ENCODE results near the gene RABGEF1. TPM values are rescaled to one million over a fixed set of nuclear protein-coding genes. Genes with fewer than 3 reads are reported as not detected.
"Not testable (repeated sequence)": the region's sequence is repeated elsewhere in the genome, so short reads cannot be mapped to it uniquely, and the experiment has no call there.

The RABGEF1 gene
- polyA plus RNA-seq, 3 donors, result 13.6 to 17.3 (median 17.1) TPM

DNA sequence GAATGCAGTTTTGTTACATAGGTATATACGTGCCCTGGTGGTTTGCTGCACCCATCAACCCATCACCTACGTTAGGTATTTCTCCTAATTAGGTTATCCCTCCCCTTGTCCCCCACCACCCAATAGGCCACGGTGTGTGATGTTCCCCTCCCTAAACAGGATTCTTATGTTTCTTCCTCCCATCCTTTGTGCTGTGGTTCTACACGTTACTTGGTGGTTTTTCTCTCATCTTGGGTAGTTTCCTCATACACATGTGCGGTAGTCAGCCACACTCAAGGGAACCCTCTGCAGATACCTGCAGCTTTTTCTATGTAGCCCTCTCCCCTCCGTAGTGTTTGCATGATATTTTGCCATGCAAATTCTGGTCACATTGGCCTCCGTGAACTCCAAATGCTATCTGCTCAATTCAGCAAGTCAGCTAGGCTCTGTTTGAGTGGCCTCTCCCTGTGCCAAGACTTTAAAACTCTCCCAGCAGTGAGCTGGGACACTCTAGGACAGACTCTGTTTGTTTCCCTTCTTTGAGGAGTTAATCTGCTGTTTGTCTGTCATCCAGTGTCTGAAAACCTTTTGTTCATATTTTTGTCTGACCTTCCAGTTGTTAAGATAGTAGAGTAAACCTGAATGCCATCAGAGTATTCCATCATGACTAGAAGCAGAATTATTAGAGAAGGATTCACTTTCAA is 41.0 kb downstream of the RABGEF1 start:
- intact Hi-C loops (cut with micrococcal nuclease), result no loop called here
- H3K4me3 ChIP-seq (replicated peaks in 1 of 3; ENCODE audit: low read depth in 2 of 3, low read length in 3 of 3), result no peak overlapping the region
- H3K79me2 ChIP-seq (ENCODE audit: insufficient read depth, low read length), result no peaks in the 10 kb centered on the region
- H3K9me3 ChIP-seq (replicated peaks in 1 of 2; ENCODE audit: control insufficient read depth in 1 of 2, insufficient read depth in 1 of 2, low read length in 2 of 2), result no peaks in the 10 kb centered on the region
- H3K36me3 ChIP-seq (replicated peaks in 1 of 2; ENCODE audit: control insufficient read depth in 1 of 2, insufficient read depth in 2 of 2, low read length in 2 of 2), result peaks cover 68 to 97% of the 10 kb centered on the region in 2 donors
- 96% methylated on average over 5 of the region's 7 CpGs for WGBS (ENCODE audit: insufficient coverage)
- no peaks in the 10 kb centered on the region for H3K27me3 ChIP-seq (ENCODE audit: control insufficient read depth in 2 of 2, insufficient read depth in 2 of 2, low read length in 2 of 2)
- DNase-seq, result no peak
- peaks cover 0 to 2% (median 0%) of the 10 kb centered on the region in 3 donors for H3K27me3 Mint-ChIP-seq (ENCODE audit: low read depth in 3 of 3)
- H3K27ac ChIP-seq (ENCODE audit: low read depth in 1 of 2, low read length in 2 of 2), result no peak overlapping the region
- no peak overlapping the region for H2AFZ ChIP-seq (ENCODE audit: insufficient read depth, low read depth, low read length, poor library complexity, severe bottlenecking)
- peaks cover 3% of the 10 kb centered on the region for H3K4me1 Mint-ChIP-seq
- TF ChIP-seq, protein P1, sequence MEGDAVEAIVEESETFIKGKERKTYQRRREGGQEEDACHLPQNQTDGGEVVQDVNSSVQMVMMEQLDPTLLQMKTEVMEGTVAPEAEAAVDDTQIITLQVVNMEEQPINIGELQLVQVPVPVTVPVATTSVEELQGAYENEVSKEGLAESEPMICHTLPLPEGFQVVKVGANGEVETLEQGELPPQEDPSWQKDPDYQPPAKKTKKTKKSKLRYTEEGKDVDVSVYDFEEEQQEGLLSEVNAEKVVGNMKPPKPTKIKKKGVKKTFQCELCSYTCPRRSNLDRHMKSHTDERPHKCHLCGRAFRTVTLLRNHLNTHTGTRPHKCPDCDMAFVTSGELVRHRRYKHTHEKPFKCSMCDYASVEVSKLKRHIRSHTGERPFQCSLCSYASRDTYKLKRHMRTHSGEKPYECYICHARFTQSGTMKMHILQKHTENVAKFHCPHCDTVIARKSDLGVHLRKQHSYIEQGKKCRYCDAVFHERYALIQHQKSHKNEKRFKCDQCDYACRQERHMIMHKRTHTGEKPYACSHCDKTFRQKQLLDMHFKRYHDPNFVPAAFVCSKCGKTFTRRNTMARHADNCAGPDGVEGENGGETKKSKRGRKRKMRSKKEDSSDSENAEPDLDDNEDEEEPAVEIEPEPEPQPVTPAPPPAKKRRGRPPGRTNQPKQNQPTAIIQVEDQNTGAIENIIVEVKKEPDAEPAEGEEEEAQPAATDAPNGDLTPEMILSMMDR (IDR thresholded peaks at IDR 0.05), result no peak
- no peak overlapping the region for H3K9ac ChIP-seq (ENCODE audit: insufficient read depth, low read length, poor library complexity, severe bottlenecking)
- peak overlapping the region in 1 of 7 donors; percentile 68 for H3K27ac Mint-ChIP-seq
- H3K4me2 ChIP-seq (replicated peaks; ENCODE audit: extremely low read depth, low read length, poor library complexity, severe bottlenecking), result no peak overlapping the region
- H3K4me3 Mint-ChIP-seq, result no peak overlapping the region
- H3K4me1 ChIP-seq (ENCODE audit: control insufficient read depth in 1 of 2, insufficient read depth in 2 of 2, low read length in 2 of 2), result no peaks in the 10 kb centered on the region
- H3K9me3 Mint-ChIP-seq, result no peaks in the 10 kb centered on the region
- peaks cover 2% of the 10 kb centered on the region for H4K20me1 ChIP-seq (ENCODE audit: insufficient read depth, low read length)
- peaks cover 81 to 92% of the 10 kb centered on the region in 2 donors for H3K36me3 Mint-ChIP-seq

DNA sequence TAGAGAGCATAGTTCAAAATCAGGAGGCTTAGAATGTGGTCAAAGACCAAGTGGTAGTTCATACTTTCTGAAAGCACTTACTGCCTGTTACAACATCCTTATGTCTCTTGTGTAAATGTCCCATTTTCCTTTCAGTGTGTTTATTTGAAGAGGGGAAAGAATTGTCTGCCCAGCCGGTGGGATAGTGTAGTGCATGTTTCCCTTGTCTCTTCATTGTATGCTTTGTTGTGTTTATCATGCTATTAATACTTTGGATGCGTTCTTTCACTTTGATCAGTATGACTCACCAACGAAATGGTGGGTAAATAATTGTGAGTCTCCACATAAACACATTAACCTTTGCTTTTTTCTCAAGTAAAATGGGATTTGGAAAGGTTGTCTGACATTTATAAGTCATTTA is 42.3 kb downstream of the RABGEF1 start:
- H3K4me2 ChIP-seq (replicated peaks; ENCODE audit: extremely low read depth, low read length, poor library complexity, severe bottlenecking); H3K27ac Mint-ChIP-seq; H3K27ac ChIP-seq (ENCODE audit: low read depth in 1 of 2, low read length in 2 of 2); H3K79me2 ChIP-seq (ENCODE audit: insufficient read depth, low read length); H3K4me3 ChIP-seq (replicated peaks in 1 of 3; ENCODE audit: low read depth in 2 of 3, low read length in 3 of 3); H3K9ac ChIP-seq (ENCODE audit: insufficient read depth, low read length, poor library complexity, severe bottlenecking); H2AFZ ChIP-seq (ENCODE audit: insufficient read depth, low read depth, low read length, poor library complexity, severe bottlenecking); H3K4me1 ChIP-seq (ENCODE audit: control insufficient read depth in 1 of 2, insufficient read depth in 2 of 2, low read length in 2 of 2); H3K27me3 ChIP-seq (ENCODE audit: control insufficient read depth in 2 of 2, insufficient read depth in 2 of 2, low read length in 2 of 2); H3K9me3 ChIP-seq (replicated peaks in 1 of 2; ENCODE audit: control insufficient read depth in 1 of 2, insufficient read depth in 1 of 2, low read length in 2 of 2); H3K27me3 Mint-ChIP-seq (ENCODE audit: low read depth in 3 of 3); H3K4me1 Mint-ChIP-seq; DNase-seq; H3K4me3 Mint-ChIP-seq; H3K9me3 Mint-ChIP-seq; intact Hi-C loops (cut with micrococcal nuclease); H4K20me1 ChIP-seq (ENCODE audit: insufficient read depth, low read length): not testable (repeated sequence)
- peaks cover 67 to 97% of the 10 kb centered on the region in 2 donors for H3K36me3 ChIP-seq (replicated peaks in 1 of 2; ENCODE audit: control insufficient read depth in 1 of 2, insufficient read depth in 2 of 2, low read length in 2 of 2)
- WGBS (ENCODE audit: insufficient coverage), result no CpG with 5 or more reads among the region's 3 CpGs
- peaks cover 82 to 93% of the 10 kb centered on the region in 2 donors for H3K36me3 Mint-ChIP-seq

GRCh38 chr7:66783887-66784595 is 43.5 kb downstream of the RABGEF1 start:
- H3K4me3 ChIP-seq (replicated peaks in 1 of 3; ENCODE audit: low read depth in 2 of 3, low read length in 3 of 3); H3K4me1 Mint-ChIP-seq; H3K4me1 ChIP-seq (ENCODE audit: control insufficient read depth in 1 of 2, insufficient read depth in 2 of 2, low read length in 2 of 2); DNase-seq; H3K27me3 Mint-ChIP-seq (ENCODE audit: low read depth in 3 of 3); H3K9me3 ChIP-seq (replicated peaks in 1 of 2; ENCODE audit: control insufficient read depth in 1 of 2, insufficient read depth in 1 of 2, low read length in 2 of 2); intact Hi-C loops (cut with micrococcal nuclease); H3K27me3 ChIP-seq (ENCODE audit: control insufficient read depth in 2 of 2, insufficient read depth in 2 of 2, low read length in 2 of 2); H2AFZ ChIP-seq (ENCODE audit: insufficient read depth, low read depth, low read length, poor library complexity, severe bottlenecking); H4K20me1 ChIP-seq (ENCODE audit: insufficient read depth, low read length); H3K4me3 Mint-ChIP-seq; H3K9ac ChIP-seq (ENCODE audit: insufficient read depth, low read length, poor library complexity, severe bottlenecking); H3K4me2 ChIP-seq (replicated peaks; ENCODE audit: extremely low read depth, low read length, poor library complexity, severe bottlenecking); H3K79me2 ChIP-seq (ENCODE audit: insufficient read depth, low read length); H3K9me3 Mint-ChIP-seq: not testable (repeated sequence)
- Mint-ChIP-seq H3K36me3 (peaks cover 76 to 91% of the 10 kb centered on the region in 2 donors), H3K27ac (peak overlapping the region in 1 of 7 donors; percentile 20)
- peaks cover 56 to 95% of the 10 kb centered on the region in 2 donors for H3K36me3 ChIP-seq (replicated peaks in 1 of 2; ENCODE audit: control insufficient read depth in 1 of 2, insufficient read depth in 2 of 2, low read length in 2 of 2)
- peak overlapping the region in 1 of 2 donors; percentile 14 for H3K27ac ChIP-seq (ENCODE audit: low read depth in 1 of 2, low read length in 2 of 2)
- WGBS (ENCODE audit: insufficient coverage), result no CpG with 5 or more reads among the region's 1 CpG
